ENCODE measurements around the gene ME1. TPM values are rescaled to one million over a fixed set of nuclear protein-coding genes. Genes with fewer than 3 reads are reported as not detected.

ME1 gene
- total RNA-seq, 1 experiment from 2014 or later = 40.5 TPM

DNA sequence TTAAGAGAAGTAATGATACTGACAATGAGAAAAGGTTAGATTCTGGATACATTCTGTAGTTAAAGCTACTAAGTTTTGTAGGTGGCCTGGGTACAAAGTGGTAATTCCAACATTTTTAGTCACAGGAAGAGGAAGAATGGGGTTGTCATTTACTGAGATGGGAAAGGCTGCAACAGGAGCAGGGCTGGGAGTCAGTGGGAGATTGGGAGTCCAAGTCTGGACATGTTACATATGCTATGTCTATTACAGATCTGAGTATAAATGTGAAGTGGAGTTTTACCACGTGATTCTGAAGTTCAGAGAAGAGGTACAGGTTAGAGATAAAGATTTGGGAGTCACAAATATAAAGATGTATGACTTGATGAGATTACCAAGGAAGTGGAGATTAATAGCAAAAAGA lies 121.5 kb downstream of the ME1 start:
- no peaks in the 10 kb centered on the region for H3K4me1 ChIP-seq (ENCODE audit: control insufficient read depth in 1 of 2, insufficient read depth in 2 of 2, low read length in 2 of 2)
- RAD21 ChIA-PET (ENCODE audit: low non-redundant PET in 1 of 2, low total read pairs in 2 of 2, uncharacterized antibody in 2 of 2, unreplicated experiment in 2 of 2) = no interaction called here
- intact Hi-C loops (cut with micrococcal nuclease) = no loop called here
- no peak overlapping the region for H3K4me2 ChIP-seq (ENCODE audit: low read length)
- CTCF ChIA-PET = no interaction called here
- H3K36me3 ChIP-seq (ENCODE audit: control insufficient read depth in 1 of 2, insufficient read depth in 2 of 2, low read length in 2 of 2) = no peaks in the 10 kb centered on the region
- H3K79me2 ChIP-seq (ENCODE audit: insufficient read depth, low read length) = no peaks in the 10 kb centered on the region
- DNase-seq (ENCODE audit: low read depth, low spot score) (no peak), ATAC-seq (no peak)
- H4K20me1 ChIP-seq (ENCODE audit: insufficient read depth) = peaks cover 4% of the 10 kb centered on the region; the same call in 1 of the 2 replicates
- no peak overlapping the region for H2AFZ ChIP-seq (ENCODE audit: low read depth, low read length, poor library complexity, severe bottlenecking)
- TF ChIP-seq ELF1 (IDR thresholded peaks at IDR 0.05; ENCODE audit: borderline replicate concordance, low read depth) = no peak
- POLR2A ChIA-PET = no interaction called here
- no TSS peak for BruUV-seq (replicated peaks)
- no peak overlapping the region for H3K4me3 ChIP-seq (replicated peaks in 1 of 2; ENCODE audit: low read depth in 1 of 2, low read length in 2 of 2)
- H3K9me2 ChIP-seq (ENCODE audit: insufficient read depth) = no peaks in the 10 kb centered on the region
- no peaks in the 10 kb centered on the region for H3K27me3 ChIP-seq (ENCODE audit: insufficient read depth, low read length)
- no peaks in the 10 kb centered on the region for H3K9me3 ChIP-seq (ENCODE audit: control insufficient read depth in 1 of 2, insufficient read depth in 1 of 2, low read depth in 1 of 2, low read length in 2 of 2)
- H3K9ac ChIP-seq (ENCODE audit: low read length) = no peak overlapping the region
- no peak overlapping the region for H3K27ac ChIP-seq (ENCODE audit: low read depth, low read length)

DNA sequence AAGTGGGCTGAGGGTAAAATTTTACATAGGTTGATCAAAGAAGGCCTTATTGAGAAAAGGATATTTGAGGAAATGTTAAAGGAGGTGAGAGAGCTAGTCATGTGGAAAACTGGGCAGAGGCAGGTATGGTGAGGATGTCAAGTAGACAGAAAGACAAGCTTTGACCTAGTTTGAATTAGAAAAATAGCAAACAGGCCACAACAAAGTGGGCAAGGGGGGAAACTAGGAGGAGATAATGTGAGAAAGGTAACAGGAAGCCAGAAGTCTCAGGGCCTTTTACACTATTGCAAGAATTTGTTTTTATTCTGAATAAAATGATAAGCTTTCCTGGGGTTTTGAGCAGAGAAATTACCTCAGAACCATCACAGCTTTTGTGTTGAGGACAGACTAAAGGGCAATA lies 122.0 kb downstream of the ME1 start:
- Histone ChIP-seq H3K4me3 (replicated peaks in 1 of 2; ENCODE audit: low read depth in 1 of 2, low read length in 2 of 2) (no peak overlapping the region), H3K79me2 (ENCODE audit: insufficient read depth, low read length) (no peaks in the 10 kb centered on the region), H4K20me1 (ENCODE audit: insufficient read depth) (peaks cover 4% of the 10 kb centered on the region; the same call in 1 of the 2 replicates), H3K36me3 (ENCODE audit: control insufficient read depth in 1 of 2, insufficient read depth in 2 of 2, low read length in 2 of 2) (no peaks in the 10 kb centered on the region), H3K9me2 (ENCODE audit: insufficient read depth) (no peaks in the 10 kb centered on the region), H3K4me2 (ENCODE audit: low read length) (no peak overlapping the region), H3K9ac (ENCODE audit: low read length) (no peak overlapping the region), H3K4me1 (ENCODE audit: control insufficient read depth in 1 of 2, insufficient read depth in 2 of 2, low read length in 2 of 2) (no peaks in the 10 kb centered on the region), H3K9me3 (ENCODE audit: control insufficient read depth in 1 of 2, insufficient read depth in 1 of 2, low read depth in 1 of 2, low read length in 2 of 2) (no peaks in the 10 kb centered on the region), H2AFZ (ENCODE audit: low read depth, low read length, poor library complexity, severe bottlenecking) (no peak overlapping the region), H3K27me3 (ENCODE audit: insufficient read depth, low read length) (no peaks in the 10 kb centered on the region), H3K27ac (ENCODE audit: low read depth, low read length) (no peak overlapping the region)
- DNase-seq (ENCODE audit: low read depth, low spot score) = no peak
- no TSS peak for BruUV-seq (replicated peaks)
- ChIA-PET CTCF (no interaction called here), RAD21 (ENCODE audit: low non-redundant PET in 1 of 2, low total read pairs in 2 of 2, uncharacterized antibody in 2 of 2, unreplicated experiment in 2 of 2) (no interaction called here), POLR2A (no interaction called here)
- no peak for TF ChIP-seq SRF (IDR thresholded peaks at IDR 0.05; ENCODE audit: low read depth)
- no peak for TF ChIP-seq RAD21 (IDR thresholded peaks at IDR 0.05; ENCODE audit: low read depth)
- TF ChIP-seq SIN3A (IDR thresholded peaks at IDR 0.05; ENCODE audit: low read depth) = no peak
- TF ChIP-seq, protein P1, sequence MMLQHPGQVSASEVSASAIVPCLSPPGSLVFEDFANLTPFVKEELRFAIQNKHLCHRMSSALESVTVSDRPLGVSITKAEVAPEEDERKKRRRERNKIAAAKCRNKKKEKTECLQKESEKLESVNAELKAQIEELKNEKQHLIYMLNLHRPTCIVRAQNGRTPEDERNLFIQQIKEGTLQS (IDR thresholded peaks at IDR 0.05) = no peak
- TF ChIP-seq CBX3 (IDR thresholded peaks at IDR 0.05; ENCODE audit: low read depth) = no peak
- TF ChIP-seq SP1 (IDR thresholded peaks at IDR 0.05; ENCODE audit: low read depth) = no peak
- no peak for ATAC-seq
- intact Hi-C loops (cut with micrococcal nuclease) = no loop called here
